GM10266 (cell line): Measurements from ENCODE around the gene NEK6.

Experiments
- DNase-seq: peaks from one replicate; pipeline ENCODE4 v3.0.0; 2012; ENCODE audit errors: extremely low spot score
- TF ChIP-seq, protein P1 (sequence below): IDR thresholded peaks from 2 replicates; pipeline ENCODE4 v1.5.1; 2012; ENCODE audit warnings: mild to moderate bottlenecking, low read depth; ENCODE audit not compliant: control insufficient read depth, insufficient read depth; ENCODE audit errors: missing control alignments

NEK6 gene

DNA sequence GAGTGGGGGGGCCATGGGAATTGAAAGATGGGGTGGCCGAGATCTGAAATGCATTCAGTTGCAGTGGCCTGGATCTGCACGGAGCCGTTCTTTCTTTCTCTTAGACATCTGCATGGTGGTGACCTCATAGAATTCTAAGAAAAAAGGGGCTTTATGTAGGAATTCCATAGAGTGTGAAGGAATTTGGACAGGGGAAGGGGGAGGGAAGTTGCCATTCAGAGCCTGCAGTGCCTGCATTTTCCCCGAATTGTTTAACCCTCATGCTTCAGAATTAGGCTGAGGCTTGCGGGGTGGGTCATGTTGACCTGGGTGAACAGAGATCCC, 4.9 kb downstream of the NEK6 start:
- DNase-seq = no peak
- TF ChIP-seq, protein P1, sequence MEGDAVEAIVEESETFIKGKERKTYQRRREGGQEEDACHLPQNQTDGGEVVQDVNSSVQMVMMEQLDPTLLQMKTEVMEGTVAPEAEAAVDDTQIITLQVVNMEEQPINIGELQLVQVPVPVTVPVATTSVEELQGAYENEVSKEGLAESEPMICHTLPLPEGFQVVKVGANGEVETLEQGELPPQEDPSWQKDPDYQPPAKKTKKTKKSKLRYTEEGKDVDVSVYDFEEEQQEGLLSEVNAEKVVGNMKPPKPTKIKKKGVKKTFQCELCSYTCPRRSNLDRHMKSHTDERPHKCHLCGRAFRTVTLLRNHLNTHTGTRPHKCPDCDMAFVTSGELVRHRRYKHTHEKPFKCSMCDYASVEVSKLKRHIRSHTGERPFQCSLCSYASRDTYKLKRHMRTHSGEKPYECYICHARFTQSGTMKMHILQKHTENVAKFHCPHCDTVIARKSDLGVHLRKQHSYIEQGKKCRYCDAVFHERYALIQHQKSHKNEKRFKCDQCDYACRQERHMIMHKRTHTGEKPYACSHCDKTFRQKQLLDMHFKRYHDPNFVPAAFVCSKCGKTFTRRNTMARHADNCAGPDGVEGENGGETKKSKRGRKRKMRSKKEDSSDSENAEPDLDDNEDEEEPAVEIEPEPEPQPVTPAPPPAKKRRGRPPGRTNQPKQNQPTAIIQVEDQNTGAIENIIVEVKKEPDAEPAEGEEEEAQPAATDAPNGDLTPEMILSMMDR = no peak

DNA sequence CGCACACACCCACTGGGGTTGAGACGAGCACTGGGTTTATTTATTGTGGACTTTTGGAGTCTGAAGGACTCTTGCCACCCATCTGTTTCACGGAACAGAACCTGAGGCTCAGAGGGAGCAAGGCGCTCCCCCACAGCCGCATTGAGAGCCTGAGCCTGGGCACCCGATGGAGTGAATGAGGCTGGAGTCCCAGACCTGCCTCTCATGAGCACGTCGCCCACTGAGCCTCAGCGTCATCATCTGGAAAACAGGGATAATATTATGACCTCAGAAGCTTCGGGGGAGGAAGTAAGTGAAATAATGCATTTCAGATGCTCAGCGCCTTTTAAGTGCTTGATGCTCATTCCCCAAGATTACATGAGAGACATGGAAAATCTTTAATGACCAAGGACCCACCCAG, 5.5 kb downstream of the NEK6 start:
- TF ChIP-seq, protein P1 = no peak
- DNase-seq = no peak

DNA sequence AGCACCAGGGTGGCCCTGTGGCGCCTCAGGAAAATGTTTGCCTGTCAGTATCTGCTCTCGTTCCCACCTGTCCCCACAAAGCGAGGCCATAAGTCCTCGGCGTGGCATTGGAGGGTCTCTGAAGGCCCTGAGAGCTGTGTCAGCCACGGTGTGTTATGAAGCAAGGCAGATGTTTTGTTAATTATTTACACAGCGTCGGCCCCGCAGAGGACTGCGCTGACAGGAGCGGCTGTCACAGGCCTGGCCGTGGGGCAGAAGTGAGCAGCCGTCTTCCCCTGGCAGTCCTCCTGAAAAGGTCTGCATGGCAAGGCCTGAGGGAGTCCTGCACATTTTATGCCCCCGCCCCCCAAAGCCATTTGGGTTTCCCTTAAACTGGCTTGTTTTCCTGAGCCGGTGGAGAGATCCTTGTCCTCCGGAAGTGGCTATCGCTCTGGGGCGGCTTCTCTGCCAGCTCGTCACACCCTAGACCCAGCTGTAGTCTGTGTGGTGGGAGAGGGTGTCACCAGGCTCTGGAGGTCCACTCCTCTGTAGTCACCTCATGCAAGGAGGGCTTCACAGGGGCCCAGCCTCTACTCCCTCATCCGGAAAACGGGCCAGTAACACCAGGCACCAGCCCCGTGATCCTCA, 6.2 kb downstream of the NEK6 start:
- TF ChIP-seq, protein P1 = no peak
- no peak for DNase-seq

DNA sequence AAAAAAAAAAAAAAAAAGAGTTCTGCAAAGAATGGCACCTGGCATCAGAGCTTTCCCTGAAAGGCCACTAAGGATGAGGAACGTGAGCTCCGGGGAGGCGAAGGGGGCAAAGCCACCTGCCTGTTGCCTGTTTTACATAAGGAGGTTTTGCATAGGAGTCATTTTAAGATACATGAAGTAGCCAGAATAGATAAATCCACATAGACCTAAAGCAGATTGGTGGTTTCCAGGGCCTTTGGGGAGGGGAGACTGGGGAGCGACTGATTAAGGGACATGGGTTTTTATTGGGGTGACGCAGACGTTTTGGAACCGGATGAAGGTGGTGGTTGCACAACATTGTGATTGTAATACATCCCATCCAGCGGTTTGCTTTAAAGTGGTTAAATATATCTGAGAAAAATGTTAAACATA, 7.1 kb downstream of the NEK6 start:
- TF ChIP-seq, protein P1 = no peak
- peak; percentile 69 for DNase-seq

DNA sequence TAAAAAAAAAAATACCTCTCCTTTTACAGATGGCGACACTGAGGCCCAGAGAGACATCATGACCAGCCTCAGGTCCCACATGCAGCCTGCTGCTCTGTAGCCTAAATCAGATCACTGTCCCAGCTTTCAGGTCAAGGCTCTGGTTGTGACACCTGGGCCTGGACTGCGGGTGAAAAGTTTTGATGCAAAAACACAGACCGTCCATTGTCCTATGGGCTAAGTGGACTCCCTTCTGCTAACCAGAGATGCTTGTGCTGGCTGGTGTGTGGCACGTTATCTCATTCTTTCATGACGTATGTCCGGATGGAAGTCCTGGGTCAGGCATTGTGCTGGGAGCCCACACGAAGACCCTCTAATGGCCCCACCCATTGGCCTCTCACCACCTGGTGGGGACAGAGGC, 7.8 kb downstream of the NEK6 start:
- TF ChIP-seq, protein P1 = no peak
- no peak for DNase-seq

DNA sequence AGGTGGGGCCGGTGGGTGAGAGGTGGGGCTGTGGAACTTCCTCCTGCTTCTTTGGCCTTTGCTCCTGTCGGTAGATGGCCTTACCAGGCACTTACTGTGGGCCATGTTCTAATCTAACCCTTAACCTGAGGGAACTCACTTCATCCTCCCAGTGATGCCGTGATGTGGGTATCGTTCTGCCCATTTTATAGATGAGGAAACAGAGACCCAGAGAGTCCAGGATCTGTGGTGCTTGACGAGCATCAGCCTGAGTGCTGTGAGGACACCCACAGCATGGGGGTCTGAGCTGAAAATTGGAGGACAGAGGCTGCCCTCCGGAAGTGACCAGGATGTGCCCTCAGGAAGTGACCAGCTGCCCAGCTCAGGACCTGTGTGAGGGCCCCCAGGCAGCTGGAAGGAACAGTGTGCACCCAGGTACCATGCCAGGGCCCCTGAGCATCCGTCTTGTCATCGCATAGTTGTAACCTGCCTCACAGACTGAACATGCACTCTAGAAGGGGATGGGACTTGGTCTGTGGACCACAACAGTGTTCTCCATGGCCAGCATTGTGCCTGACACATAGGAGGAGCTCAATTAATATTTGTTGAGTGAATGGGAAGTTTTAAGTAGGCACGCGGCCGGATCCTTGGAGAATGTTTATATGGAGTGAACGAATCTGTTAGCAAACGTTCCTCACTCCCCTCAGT, 8.5 kb downstream of the NEK6 start:
- TF ChIP-seq, protein P1 = no peak
- no peak for DNase-seq

DNA sequence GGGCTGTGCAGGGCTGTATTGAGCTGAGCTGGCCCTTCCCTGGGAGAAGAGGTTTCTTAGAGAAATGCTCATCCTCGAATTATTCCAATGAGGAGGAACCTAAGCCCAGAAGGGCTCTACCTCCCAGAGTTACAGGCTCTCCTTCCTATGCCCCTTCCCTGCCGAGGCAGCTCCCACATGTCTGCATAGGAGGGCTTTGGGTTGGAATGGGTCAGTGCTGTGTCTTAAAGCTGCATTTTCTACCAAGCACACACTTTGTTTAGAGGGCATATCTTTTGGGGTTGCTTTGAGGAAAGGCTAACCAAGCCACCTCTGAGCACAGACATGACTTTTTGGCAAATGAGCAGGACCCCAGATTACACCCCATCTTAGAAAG, 9.1 kb downstream of the NEK6 start:
- TF ChIP-seq, protein P1 = no peak
- no peak for DNase-seq
